Stimulated activated naive CD8-positive, alpha-beta T cell treated with anti-CD3 and anti-CD28 coated beads, Interleukin-15, Interleukin-2, amounts not matched to agents 100 U/mL and 50 U/mL, for 24 hours (primary cell): ENCODE results near the gene PTPRN2.

Experiments used
- ATAC-seq: fragments of 150-1000 bp; cut with Tn5 transposase; one replicate; pipeline ENCODE4 v1.10.0; 2021
- DNase-seq: peaks from one replicate; pipeline ENCODE4 v3.0.0; 2021

PTPRN2 gene

DNA sequence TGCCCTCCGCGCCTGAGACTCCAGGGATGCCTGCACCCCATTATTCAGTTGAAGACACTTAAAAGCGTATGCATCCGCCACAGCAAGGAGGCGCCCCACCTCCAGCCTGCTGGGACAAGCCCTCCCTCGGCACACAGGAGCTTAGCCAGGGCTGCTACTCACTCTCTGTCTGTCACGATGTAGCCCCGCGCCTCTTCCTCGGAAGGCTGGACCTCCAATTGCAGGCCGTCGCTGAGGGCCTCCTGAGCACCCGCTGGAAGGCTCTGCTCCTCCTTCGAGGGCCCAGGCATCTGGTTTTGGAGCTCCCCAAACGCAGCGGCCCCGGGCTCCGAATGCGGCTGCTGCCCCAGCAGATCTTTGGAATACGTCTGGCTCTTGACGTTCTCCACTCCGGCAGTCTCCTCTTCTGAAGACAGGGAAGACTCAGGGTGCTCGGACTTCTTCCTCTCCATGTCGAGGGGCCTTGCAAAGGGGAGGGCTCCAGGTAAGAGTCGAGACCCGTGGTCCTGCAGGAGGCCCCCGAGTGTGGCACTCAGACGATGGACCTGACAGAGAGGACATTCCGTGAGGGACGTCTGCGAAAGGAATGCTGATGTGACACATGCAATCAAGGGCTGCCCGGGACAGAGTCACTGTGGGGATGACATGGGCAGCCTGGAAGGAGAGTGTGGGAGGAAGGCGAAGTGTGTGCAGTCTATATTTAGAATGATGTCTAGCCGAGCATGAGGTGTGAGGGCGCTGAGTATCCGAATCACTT is 453.9 kb downstream of the PTPRN2 start:
- no peak for ATAC-seq
- DNase-seq, result no peak

DNA sequence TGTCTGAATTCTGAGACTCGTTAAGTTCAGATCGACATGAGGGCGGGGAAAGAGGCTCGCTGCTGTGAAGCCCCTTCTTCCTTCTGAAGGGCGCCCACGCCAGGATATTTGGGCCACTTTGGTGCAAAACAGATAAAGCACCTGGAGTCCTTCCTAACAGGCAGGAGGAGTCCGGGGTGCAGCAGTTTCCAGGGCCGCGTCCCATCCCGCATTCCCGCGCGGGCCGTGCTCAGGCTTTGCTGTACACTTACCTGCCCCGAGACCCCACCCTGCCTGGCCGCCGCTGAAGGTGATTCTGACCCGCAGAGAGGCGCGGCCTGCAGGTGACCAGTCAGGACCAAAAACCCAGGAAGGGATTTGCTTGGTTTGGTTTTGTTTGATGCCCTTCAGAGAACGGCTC is 454.6 kb downstream of the PTPRN2 start:
- DNase-seq (no peak), ATAC-seq (no peak)

GRCh38 chr7:158130023-158130409 is 457.6 kb downstream of the PTPRN2 start:
- DNase-seq (no peak), ATAC-seq (no peak)

- ATAC-seq (no peak), DNase-seq (no peak)
Observed at GRCh38 chr7:158129037-158130022, 458.3 kb downstream of the PTPRN2 start.

GRCh38 chr7:158128572-158128971 is 459.1 kb downstream of the PTPRN2 start:
- DNase-seq (no peak), ATAC-seq (no peak)

GRCh38 chr7:158127241-158127640 is 460.4 kb downstream of the PTPRN2 start:
- DNase-seq (no peak), ATAC-seq (no peak)

DNA sequence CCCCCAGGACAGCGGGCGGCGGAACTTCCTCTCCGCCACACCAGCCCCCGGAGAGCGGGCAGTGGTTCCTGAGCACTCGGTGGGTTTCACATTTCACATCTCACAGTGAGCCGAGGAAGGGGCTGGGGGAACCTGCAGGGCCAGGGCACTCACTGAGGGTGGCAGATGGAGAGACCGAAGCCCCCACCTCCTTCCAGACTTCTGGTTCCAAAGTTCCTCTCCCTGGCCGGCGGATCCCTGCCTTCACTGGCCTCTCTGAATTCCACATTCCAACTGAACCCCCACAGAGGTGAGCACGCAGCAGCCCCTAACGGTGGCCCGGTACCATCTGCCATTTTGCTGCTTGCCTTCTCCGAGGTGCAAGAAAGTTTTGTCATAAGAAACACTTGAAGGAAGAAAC is 461.0 kb downstream of the PTPRN2 start:
- DNase-seq (no peak), ATAC-seq (no peak)

- no peak for ATAC-seq
Observed at GRCh38 chr7:158125721-158126120, 461.9 kb downstream of the PTPRN2 start.

DNA sequence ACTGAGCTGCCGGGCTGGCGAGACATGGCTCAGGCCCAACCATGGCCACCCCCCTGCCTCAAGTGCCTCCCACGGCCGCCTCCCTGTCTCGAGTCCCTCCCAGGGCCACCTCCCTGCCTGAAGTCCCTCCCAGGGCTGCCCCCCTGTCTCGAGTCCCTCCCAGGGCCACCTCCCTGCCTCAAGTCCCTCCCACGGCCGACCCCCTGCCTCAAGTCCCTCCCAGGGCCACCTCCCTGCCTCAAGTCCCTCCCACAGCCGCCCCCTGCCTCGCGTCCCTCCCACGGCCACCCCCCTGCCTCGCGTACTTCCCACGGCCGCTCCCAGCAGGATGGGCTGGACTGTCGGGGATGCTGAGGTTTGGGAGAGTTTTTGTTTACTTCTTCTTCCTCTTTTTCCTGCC is 462.5 kb downstream of the PTPRN2 start:
- no peak for DNase-seq
- no peak for ATAC-seq

More at GRCh38 chr7:158125721-158126120, 461.9 kb downstream of the PTPRN2 start:
- DNase-seq, result no peak

DNA sequence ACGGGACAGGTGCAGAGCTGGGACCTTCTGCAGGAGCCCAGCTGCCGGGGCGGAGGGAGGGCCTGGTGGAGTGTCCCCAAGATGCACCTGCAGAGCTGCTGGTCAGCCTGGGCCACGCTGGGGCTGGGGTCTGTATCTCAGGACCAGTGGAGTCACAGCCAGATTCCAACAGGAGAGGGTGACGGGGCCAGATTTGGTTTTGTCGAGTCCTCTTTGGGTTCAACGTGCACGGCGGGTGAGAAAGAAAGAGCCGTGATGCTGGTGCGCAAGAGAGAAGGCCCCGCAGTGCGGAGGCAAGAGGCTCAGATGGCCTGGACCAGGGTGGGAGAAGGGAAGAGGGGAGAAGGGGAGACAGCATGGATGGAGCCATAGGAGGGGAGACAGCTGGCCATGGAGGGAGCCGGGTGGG is 462.9 kb downstream of the PTPRN2 start:
- no peak for DNase-seq
- ATAC-seq, result no peak

DNA sequence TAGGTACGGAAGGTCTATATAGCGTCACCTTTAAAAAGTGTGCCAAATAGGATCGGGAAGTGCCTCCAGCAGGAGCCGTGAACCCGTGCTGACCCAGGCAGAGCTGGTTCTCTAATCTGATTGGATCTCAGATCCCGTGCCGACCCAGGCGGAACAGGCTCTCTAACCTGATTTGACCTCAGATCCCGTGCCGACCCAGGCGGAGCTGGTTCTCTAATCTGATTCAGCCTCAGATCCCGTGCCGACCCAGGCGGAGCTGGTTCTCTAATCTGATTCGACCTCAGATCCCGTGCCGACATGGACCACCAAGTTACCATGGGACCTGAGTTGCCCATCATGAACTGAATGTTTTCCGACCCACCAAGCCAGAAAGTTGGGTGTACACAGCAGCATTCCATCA is 463.9 kb downstream of the PTPRN2 start:
- ATAC-seq, result no peak
- no peak for DNase-seq

GRCh38 chr7:158123214-158123613 is 464.4 kb downstream of the PTPRN2 start:
- ATAC-seq (no peak), DNase-seq (no peak)

- DNase-seq (no peak), ATAC-seq (no peak)
Observed at GRCh38 chr7:158121441-158122045, 466.1 kb downstream of the PTPRN2 start.

DNA sequence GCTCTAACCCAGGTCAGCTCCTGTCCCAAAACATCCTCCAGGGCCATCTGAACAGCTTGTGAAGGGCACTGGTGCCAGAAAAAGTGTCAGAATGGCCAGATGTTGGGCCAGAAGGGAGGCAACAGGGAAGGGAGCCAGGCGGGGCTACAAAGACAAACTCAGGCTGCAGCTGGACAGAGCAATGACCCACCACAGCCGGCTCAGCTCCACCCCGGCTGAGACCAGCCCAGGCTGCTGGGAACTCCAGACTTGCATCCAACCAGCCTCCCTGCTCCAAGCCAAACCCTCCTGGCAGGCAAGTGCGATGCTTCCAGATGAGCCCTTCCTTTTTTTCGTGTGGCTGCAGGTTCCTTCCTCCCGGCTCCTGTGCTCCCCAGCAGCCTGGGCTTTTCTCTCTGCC is 466.9 kb downstream of the PTPRN2 start:
- DNase-seq (no peak), ATAC-seq (no peak)

DNA sequence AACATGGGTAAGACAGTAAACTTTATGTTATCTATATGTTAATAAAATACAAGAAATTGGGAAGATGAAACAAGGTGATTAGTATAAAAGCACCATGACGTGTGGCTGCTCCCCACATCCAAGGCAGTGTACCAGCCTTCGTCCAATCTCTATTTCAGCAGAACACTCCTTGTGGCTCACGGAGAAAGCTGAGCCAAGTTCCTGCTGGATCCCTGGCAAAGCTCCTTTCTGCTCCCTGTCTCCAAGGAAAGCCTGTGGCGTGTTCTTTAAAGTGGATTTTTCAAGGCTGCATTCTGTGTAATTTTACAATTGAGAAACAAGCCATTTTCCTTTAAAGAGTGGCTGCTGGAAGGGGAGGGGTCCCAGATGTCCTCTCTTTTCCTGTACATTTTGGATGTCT is 467.3 kb downstream of the PTPRN2 start:
- DNase-seq, result no peak
- ATAC-seq, result no peak

- DNase-seq, result no peak
- no peak for ATAC-seq
Observed at GRCh38 chr7:158117341-158118222, 470.0 kb downstream of the PTPRN2 start.

DNA sequence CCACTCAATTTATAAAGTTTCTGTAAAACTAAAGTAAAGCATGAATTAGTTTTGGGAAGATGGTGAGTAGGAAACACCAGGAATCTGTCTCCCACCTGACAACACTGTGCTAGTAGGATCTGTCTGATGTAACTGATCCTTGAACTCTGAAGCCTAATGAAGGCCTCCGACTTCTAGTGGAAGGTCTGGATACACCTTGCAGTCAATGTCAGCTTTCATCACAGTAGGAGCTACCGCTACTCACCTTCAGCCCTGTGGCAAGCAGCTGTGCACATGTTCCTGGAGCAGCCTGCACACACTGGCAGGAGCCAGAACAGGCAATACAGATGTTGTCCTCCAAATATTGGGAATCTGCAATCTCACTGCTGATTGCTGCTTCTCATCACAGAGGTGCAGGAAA is 471.4 kb downstream of the PTPRN2 start:
- ATAC-seq (no peak), DNase-seq (no peak)

DNA sequence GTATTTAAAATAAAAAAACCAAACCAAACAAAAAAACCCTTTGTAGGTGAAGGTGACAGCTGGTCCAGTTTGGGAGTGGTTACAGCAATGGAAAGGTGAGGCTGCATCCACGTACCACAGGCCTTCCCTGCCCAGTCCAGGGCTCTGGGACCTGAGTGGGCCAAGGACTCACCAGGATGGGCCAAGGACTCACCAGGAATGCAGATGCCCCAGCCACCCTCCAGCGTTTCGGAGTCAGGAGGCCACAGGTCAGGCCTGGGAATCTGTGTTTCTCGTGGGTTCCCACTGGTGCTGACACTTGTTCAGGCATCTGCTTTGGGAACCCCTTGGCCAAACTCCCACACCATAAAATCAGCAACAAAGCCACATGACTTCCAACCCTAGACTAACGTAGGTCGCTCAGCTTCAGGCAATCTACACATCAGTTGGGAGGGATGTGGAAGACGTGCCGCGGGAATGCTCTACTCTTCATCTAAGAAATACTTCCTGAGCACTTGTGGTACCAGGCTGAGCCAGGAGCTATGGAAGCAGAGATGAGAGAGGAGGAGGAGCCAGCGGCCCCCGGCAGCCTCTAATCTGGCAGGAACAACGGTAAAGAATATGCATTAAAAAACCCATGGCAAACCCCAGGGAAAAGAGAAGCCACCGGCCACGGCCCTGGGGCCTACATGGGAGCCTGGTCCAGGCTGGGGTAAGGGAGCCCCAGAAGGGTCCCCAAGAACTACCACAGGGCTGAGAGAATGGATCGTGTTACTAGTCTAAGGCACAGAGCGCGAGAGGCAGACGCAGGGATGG is 473.4 kb downstream of the PTPRN2 start:
- DNase-seq (no peak), ATAC-seq (no peak)

GRCh38 chr7:158113321-158114025 is 474.1 kb downstream of the PTPRN2 start:
- no peak for ATAC-seq
- no peak for DNase-seq

- no peak for DNase-seq
- no peak for ATAC-seq
Observed at GRCh38 chr7:158112571-158113320, 474.9 kb downstream of the PTPRN2 start.
